K562 (cell line): ENCODE results near the gene ANKRD13D. TPM values are rescaled to one million over a fixed set of nuclear protein-coding genes. Genes with fewer than 3 reads are reported as not detected.

Experiments
- CHD4 ChIP-seq: fragments of 200-600 bp; sonication (generic); IDR thresholded peaks from 3 replicates; pipeline ENCODE4 v1.6.1; 2012; ENCODE audit warnings: low read depth, mild to moderate bottlenecking, mixed read lengths, low read length, inconsistent platforms; ENCODE audit not compliant: insufficient read depth, insufficient replicate concordance, poor library complexity, severe bottlenecking
- CREB1 ChIP-seq, 2 experiments: sonication (generic) in 1 of 2; formaldehyde crosslinking in 1 of 2; IDR thresholded peaks; 2 replicates each; pipeline versions ENCODE4 v1.6.1 to v1.8.0; 2012 to 2022; ENCODE audit warnings: inconsistent platforms in 1 of 2, mild to moderate bottlenecking in 1 of 2, missing genetic modification reagents in 1 of 2, moderate library complexity in 1 of 2
- EGR1 ChIP-seq: fragments of 450-650 bp; conservative IDR thresholded peaks from 2 replicates; pipeline ENCODE4 v1.6.1; 2017; ENCODE audit warnings: mild to moderate bottlenecking
- ELF1 ChIP-seq: fragments of 200-800 bp; sonication (Bioruptor generic); IDR thresholded peaks from 2 replicates; pipeline ENCODE4 v1.6.1; 2016; ENCODE audit warnings: missing genetic modification characterization, missing compliant biosample characterization
- ETS2 ChIP-seq: IDR thresholded peaks from 2 replicates; pipeline ENCODE4 v1.6.1; 2016; ENCODE audit warnings: borderline replicate concordance, missing genetic modification characterization, mild to moderate bottlenecking, moderate library complexity, missing compliant biosample characterization; ENCODE audit not compliant: poor library complexity, severe bottlenecking
- FOXA3 ChIP-seq, 2 experiments: fragments of 450-650 bp in 1 of 2; sonication (generic) in 1 of 2; formaldehyde crosslinking; IDR thresholded peaks in 1 of 2; conservative IDR thresholded peaks in 1 of 2; 2 replicates each; pipeline versions ENCODE4 v1.4.0 to v1.8.0; 2020 to 2022; ENCODE audit warnings: mild to moderate bottlenecking in 2 of 2, missing genetic modification reagents in 1 of 2
- JUND ChIP-seq, 2 experiments: IDR thresholded peaks; 2 replicates in 1 of 2; 3 replicates in 1 of 2; pipeline ENCODE4 v1.6.1; 2011; ENCODE audit warnings: borderline replicate concordance in 2 of 2, low read depth in 2 of 2, low read length in 2 of 2, improper control_type of control experiment in 1 of 2, missing biosample characterization in 1 of 2, missing genetic modification characterization in 1 of 2, missing genetic modification reagents in 1 of 2
- LCOR ChIP-seq: sonication (generic); formaldehyde crosslinking; IDR thresholded peaks from 2 replicates; pipeline ENCODE4 v1.8.0; 2022; ENCODE audit warnings: mild to moderate bottlenecking, missing genetic modification reagents
- MTA3 ChIP-seq: fragments of 450-650 bp; formaldehyde crosslinking; IDR thresholded peaks from 2 replicates; pipeline ENCODE4 v1.6.1; 2017; ENCODE audit warnings: mild to moderate bottlenecking, borderline replicate concordance
- PRMT5 ChIP-seq: sonication (generic); formaldehyde crosslinking; IDR thresholded peaks from 2 replicates; pipeline ENCODE4 v1.5.0; 2020; ENCODE audit warnings: missing genetic modification reagents
- RAD21 ChIP-seq, 2 experiments: fragments of 250-450 bp in 1 of 2; fragments of 450-650 bp in 1 of 2; sonication (Bioruptor Pico) in 1 of 2; formaldehyde crosslinking in 1 of 2; IDR thresholded peaks in 1 of 2; conservative IDR thresholded peaks in 1 of 2; 2 replicates each; pipeline versions ENCODE4 v1.4.0 to v1.8.0; 2020 to 2022; ENCODE audit warnings: mild to moderate bottlenecking in 2 of 2, moderate library complexity in 1 of 2
- RCOR1 ChIP-seq, 2 experiments: IDR thresholded peaks; 2 replicates each; pipeline ENCODE4 v1.6.1; 2012; ENCODE audit warnings: low read depth in 2 of 2, low read length in 2 of 2, borderline replicate concordance in 1 of 2, improper control_type of control experiment in 1 of 2
- SIN3A ChIP-seq, 2 experiments: fragments of 150-350 bp in 1 of 2; IDR thresholded peaks; 2 replicates each; pipeline ENCODE4 v1.6.1; 2011 to 2016; ENCODE audit warnings: borderline replicate concordance in 2 of 2, low read depth in 2 of 2, low read length in 2 of 2, mild to moderate bottlenecking in 2 of 2, moderate library complexity in 2 of 2; ENCODE audit not compliant: control insufficient read depth in 1 of 2
- ZNF431 ChIP-seq: sonication (generic); formaldehyde crosslinking; IDR thresholded peaks from 2 replicates; pipeline ENCODE4 v1.8.0; 2022; ENCODE audit warnings: mild to moderate bottlenecking, missing genetic modification reagents
- ZZZ3 ChIP-seq: fragments of 450-650 bp; IDR thresholded peaks from 2 replicates; pipeline ENCODE4 v1.6.1; 2016; ENCODE audit warnings: antibody characterized with exemption, mild to moderate bottlenecking, moderate library complexity
- polyA plus RNA-seq, 8 experiments: library from polyadenylated mRNA; depleted of rRNA in 4 of 8; stranded (reverse) in 5 of 8; unstranded in 3 of 8; fragments of >200 nt; fragmentation: Nextera tagmentation in 2 of 8; fragmentation: Illumina TruSeq in 1 of 8; extraction: Ambion mirVana in 2 of 8; extraction: Trizol in 1 of 8; gene quantifications; 2 replicates each; pipeline versions ENCODE4 v1.2.1 to v1.2.3, GENCODE V29; 2011 to 2014; ENCODE audit warnings: inconsistent platforms in 1 of 8, missing spikeins in 1 of 8
- total RNA-seq, 7 experiments: library from RNA; depleted of rRNA in 6 of 7; stranded (reverse); fragments of >200 nt in 6 of 7; fragmentation: Illumina TruSeq in 2 of 7; extraction: Trizol in 2 of 7; gene quantifications; 2 replicates each; pipeline versions ENCODE4 v1.2.1 to v1.2.3, GENCODE V29; 2011 to 2021; ENCODE audit warnings: low replicate concordance in 1 of 7
- TF ChIP-seq, protein P1 (sequence below), 2 experiments: fragments of 450-650 bp; conservative IDR thresholded peaks; 2 replicates each; pipeline ENCODE4 v1.6.1; 2017; ENCODE audit warnings: mild to moderate bottlenecking in 2 of 2, moderate library complexity in 2 of 2
- TF ChIP-seq, protein P2 (sequence below), 3 experiments: fragments of 200-800 bp in 1 of 3; sonication (Bioruptor generic) in 1 of 3; sonication (generic) in 1 of 3; formaldehyde crosslinking in 1 of 3; IDR thresholded peaks; 2 replicates each; pipeline versions ENCODE4 v1.6.1 to v1.8.0; 2016 to 2022; ENCODE audit warnings: mild to moderate bottlenecking in 2 of 3, missing compliant biosample characterization in 2 of 3, missing genetic modification characterization in 2 of 3, missing genetic modification reagents in 1 of 3
- TF ChIP-seq, protein P3 (sequence below), 2 experiments: IDR thresholded peaks; 2 replicates each; pipeline ENCODE4 v1.6.1; 2011; ENCODE audit warnings: borderline replicate concordance in 1 of 2, control low read depth in 1 of 2, low read depth in 1 of 2, low read length in 1 of 2, mild to moderate bottlenecking in 1 of 2, mixed read lengths in 1 of 2, moderate library complexity in 1 of 2; ENCODE audit not compliant: insufficient read depth in 1 of 2, insufficient read length in 1 of 2, poor library complexity in 1 of 2, severe bottlenecking in 1 of 2; ENCODE audit errors: extremely low read depth in 1 of 2

ANKRD13D gene
- total and polyA plus RNA-seq, 9 of the 15 experiments (the other 6 are each of a cell fraction or from before 2014, with no cell fraction given): 0.94 to 40.9 (median 22.4) TPM

- TF ChIP-seq CHD4 (no peak), ETS2 (tag) (no peak), SIN3A (IDR thresholded peaks at IDR 0.05; ENCODE audit: borderline replicate concordance in 2 of 2, control insufficient read depth in 1 of 2, low read depth in 2 of 2, low read length in 2 of 2) (0 out of 4 replicates have a peak, but pooled peaks of 1 of the 2 experiments have one; percentile 7), CREB1 (IDR thresholded peaks at IDR 0.05) (no peak), CREB1 (CRISPR knock-in tag; IDR thresholded peaks at IDR 0.05) (0 out of 2 replicates have a peak, but pooled peaks have one; percentile 37), ZNF431 (peak; percentile 58; the same call in 1 of the 2 replicates), JUND (IDR thresholded peaks at IDR 0.05; ENCODE audit: borderline replicate concordance, low read depth, low read length) (no peak), JUND (tag; IDR thresholded peaks at IDR 0.05; ENCODE audit: borderline replicate concordance, low read depth, low read length) (no peak), EGR1 (peak; percentile 92), RCOR1 (IDR thresholded peaks at IDR 0.05; ENCODE audit: borderline replicate concordance in 1 of 2, low read depth in 2 of 2, low read length in 2 of 2) (peak in 1 of 2 experiments; percentile 11; a peak in 1 of 4 replicates), MTA3 (0 out of 2 replicates have a peak, but pooled peaks have one; percentile 43), LCOR (CRISPR knock-in tag) (0 out of 2 replicates have a peak, but pooled peaks have one; percentile 5), RAD21 (CRISPR knock-in tag; conservative IDR thresholded peaks at IDR 0.05 in 1 of 2, IDR thresholded peaks at IDR 0.05 in 1 of 2) (peak; percentile 62 to 71), ELF1 (tag) (peak; percentile 64; the same call in 1 of the 2 replicates), ZZZ3 (no peak), PRMT5 (CRISPR knock-in tag) (no peak), FOXA3 (CRISPR knock-in tag; conservative IDR thresholded peaks at IDR 0.05 in 1 of 2, IDR thresholded peaks at IDR 0.05 in 1 of 2) (0 out of 4 replicates have a peak, but pooled peaks of 1 of the 2 experiments have one; percentile 51)
- TF ChIP-seq, protein P1, sequence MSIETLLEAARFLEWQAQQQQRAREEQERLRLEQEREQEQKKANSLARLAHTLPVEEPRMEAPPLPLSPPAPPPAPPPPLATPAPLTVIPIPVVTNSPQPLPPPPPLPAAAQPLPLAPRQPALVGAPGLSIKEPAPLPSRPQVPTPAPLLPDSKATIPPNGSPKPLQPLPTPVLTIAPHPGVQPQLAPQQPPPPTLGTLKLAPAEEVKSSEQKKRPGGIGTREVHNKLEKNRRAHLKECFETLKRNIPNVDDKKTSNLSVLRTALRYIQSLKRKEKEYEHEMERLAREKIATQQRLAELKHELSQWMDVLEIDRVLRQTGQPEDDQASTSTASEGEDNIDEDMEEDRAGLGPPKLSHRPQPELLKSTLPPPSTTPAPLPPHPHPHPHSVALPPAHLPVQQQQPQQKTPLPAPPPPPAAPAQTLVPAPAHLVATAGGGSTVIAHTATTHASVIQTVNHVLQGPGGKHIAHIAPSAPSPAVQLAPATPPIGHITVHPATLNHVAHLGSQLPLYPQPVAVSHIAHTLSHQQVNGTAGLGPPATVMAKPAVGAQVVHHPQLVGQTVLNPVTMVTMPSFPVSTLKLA (conservative IDR thresholded peaks at IDR 0.05): peak; percentile 60 to 65
- TF ChIP-seq, protein P2, sequence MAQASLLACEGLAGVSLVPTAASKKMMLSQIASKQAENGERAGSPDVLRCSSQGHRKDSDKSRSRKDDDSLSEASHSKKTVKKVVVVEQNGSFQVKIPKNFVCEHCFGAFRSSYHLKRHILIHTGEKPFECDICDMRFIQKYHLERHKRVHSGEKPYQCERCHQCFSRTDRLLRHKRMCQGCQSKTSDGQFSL (CRISPR knock-in tag; IDR thresholded peaks at IDR 0.05): 0 out of 2 replicates have a peak, but pooled peaks have one; percentile 26
- TF ChIP-seq, protein P2 (tag; IDR thresholded peaks at IDR 0.05): peak in 1 of 2 experiments; percentile 68; a peak in 1 of 4 replicates
- TF ChIP-seq, protein P3, sequence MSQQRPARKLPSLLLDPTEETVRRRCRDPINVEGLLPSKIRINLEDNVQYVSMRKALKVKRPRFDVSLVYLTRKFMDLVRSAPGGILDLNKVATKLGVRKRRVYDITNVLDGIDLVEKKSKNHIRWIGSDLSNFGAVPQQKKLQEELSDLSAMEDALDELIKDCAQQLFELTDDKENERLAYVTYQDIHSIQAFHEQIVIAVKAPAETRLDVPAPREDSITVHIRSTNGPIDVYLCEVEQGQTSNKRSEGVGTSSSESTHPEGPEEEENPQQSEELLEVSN (IDR thresholded peaks at IDR 0.05; ENCODE audit: borderline replicate concordance in 1 of 2, extremely low read depth in 1 of 2, insufficient read depth in 1 of 2, insufficient read length in 1 of 2, low read depth in 1 of 2, low read length in 1 of 2, poor library complexity in 1 of 2, severe bottlenecking in 1 of 2): peak; percentile 58 to 60
Observed at GRCh38 chr11:67276781-67277230, 12.3 kb upstream of the ANKRD13D start (continued).
